Measurements from ENCODE around the gene DVL1. TPM values are rescaled to one million over a fixed set of nuclear protein-coding genes. Genes with fewer than 3 reads are reported as not detected.
A peak's percentile ranks its signal among the peaks of the same experiment; 100 is the strongest.

The DVL1 gene
- total RNA-seq, 1 experiment from 2014 or later, result 71.0 TPM

- no peaks in the 10 kb centered on the region for H3K79me1 ChIP-seq (ENCODE audit: insufficient read depth, low read depth, low read length, poor library complexity, severe bottlenecking)
- H3K27me3 Mint-ChIP-seq (ENCODE audit: low read depth), result no peaks in the 10 kb centered on the region
- TF ChIP-seq CTCF (conservative IDR thresholded peaks at IDR 0.05), result peak; percentile 60
- no peak overlapping the region for H3K23ac ChIP-seq (ENCODE audit: insufficient read length, low read depth, low read length)
- no peak overlapping the region for H4K8ac ChIP-seq (replicated peaks; ENCODE audit: insufficient read length, low read depth, low read length)
- no peak overlapping the region for H3K14ac ChIP-seq (ENCODE audit: insufficient read depth, low read length)
- no peak overlapping the region for H4K91ac ChIP-seq (ENCODE audit: insufficient read length, low read depth, low read length)
- H3K9me3 ChIP-seq (ENCODE audit: control insufficient read depth, low read depth, low read length), result no peaks in the 10 kb centered on the region
- no peaks in the 10 kb centered on the region for H4K20me1 ChIP-seq (ENCODE audit: control insufficient read depth, insufficient read depth, insufficient read length)
- no peak overlapping the region for H3K9ac ChIP-seq (ENCODE audit: extremely low read depth, insufficient read length, low read length)
- H4K5ac ChIP-seq (ENCODE audit: insufficient read length, low read depth, low read length), result no peak overlapping the region
- H3K4me2 ChIP-seq (ENCODE audit: insufficient read depth, insufficient read length, low read length), result no peak overlapping the region
- H3K4me3 Mint-ChIP-seq, result no peak overlapping the region
- H2AK5ac ChIP-seq (ENCODE audit: insufficient read length, low read length), result no peak overlapping the region
- H2BK20ac ChIP-seq (ENCODE audit: low read depth, low read length, poor library complexity, severe bottlenecking), result no peak overlapping the region
- H3T11ph ChIP-seq (ENCODE audit: low read length), result no peak overlapping the region
- no peak overlapping the region for H3K18ac ChIP-seq (ENCODE audit: insufficient read length, low read depth, low read length)
- H3K79me2 ChIP-seq (ENCODE audit: insufficient read depth, low read length), result no peaks in the 10 kb centered on the region
- no peaks in the 10 kb centered on the region for H3K4me1 ChIP-seq (ENCODE audit: insufficient read depth, low read length)
- H3K36me3 Mint-ChIP-seq (ENCODE audit: insufficient read depth in 1 of 3, low read depth in 3 of 3), result no peaks in the 10 kb centered on the region; a peak in 1 of 7 replicates
- no peak overlapping the region for H3K4ac ChIP-seq (ENCODE audit: low read depth, low read length)
- no peak overlapping the region for H2BK120ac ChIP-seq (ENCODE audit: low read depth, low read length, poor library complexity, severe bottlenecking)
- H2AFZ ChIP-seq (ENCODE audit: low read length), result no peak overlapping the region
- no peaks in the 10 kb centered on the region for H3K23me2 ChIP-seq (ENCODE audit: insufficient read length, low read depth, low read length, poor library complexity, severe bottlenecking)
- H3K4me1 Mint-ChIP-seq, result peaks cover 4 to 6% of the 10 kb centered on the region in 2 experiments; a peak in 2 of 4 replicates
- peak; percentile 67 for DNase-seq
- no peak overlapping the region for H2BK5ac ChIP-seq (ENCODE audit: insufficient read length, low read length)
- no peak overlapping the region for H3K56ac ChIP-seq (ENCODE audit: insufficient read length, low read depth, low read length)
- no peaks in the 10 kb centered on the region for H3K9me3 Mint-ChIP-seq
- H2BK15ac ChIP-seq (ENCODE audit: low read depth, low read length), result no peak overlapping the region
- H2BK12ac ChIP-seq (ENCODE audit: insufficient read length, low read depth, low read length), result no peak overlapping the region
- no peak overlapping the region for H3K27ac Mint-ChIP-seq
- no peaks in the 10 kb centered on the region for H3K27me3 ChIP-seq (ENCODE audit: insufficient read depth, low read length)
- WGBS (ENCODE audit: extremely low coverage, insufficient read length, low lambda C conversion rate), result no CpG with 5 or more reads among the region's 22 CpGs
- no peak overlapping the region for H3K27ac ChIP-seq (ENCODE audit: insufficient read length, low read depth, low read length)
These were observed 49.4 kb downstream of the DVL1 start for GRCh38 chr1:1299686-1300351.
